RWPE2 (cell line): ENCODE results near the gene VWC2L.

Experiments used
- ATAC-seq: fragments of 200-7000 bp; cut with Tn5 transposase; 3 replicates; pipeline ENCODE4 v1.9.1; 2021; ENCODE audit warnings: low read depth
- DNase-seq: peaks from one replicate; pipeline ENCODE4 v3.0.0-alpha.2; 2020; ENCODE audit warnings: low spot score
- H3K27ac ChIP-seq: fragments of 450-650 bp; 2 replicates; pipeline ENCODE4 v1.5.1; 2017; ENCODE audit warnings: mild to moderate bottlenecking; ENCODE audit not compliant: poor library complexity, severe bottlenecking
- H3K27me3 ChIP-seq: fragments of 250-450 bp; sonication (Bioruptor Pico); 2 replicates; pipeline ENCODE4 v1.5.1; 2021; ENCODE audit warnings: mild to moderate bottlenecking, moderate library complexity; ENCODE audit not compliant: insufficient read depth, poor library complexity, severe bottlenecking
- H3K36me3 ChIP-seq: fragments of 250-450 bp; sonication (Bioruptor Pico); 2 replicates; pipeline ENCODE4 v1.5.1; 2020; ENCODE audit warnings: low read depth, mild to moderate bottlenecking, moderate library complexity
- H3K4me1 ChIP-seq: fragments of 250-450 bp; sonication (Bioruptor Pico); 2 replicates; pipeline ENCODE4 v1.5.1; 2021; ENCODE audit warnings: mild to moderate bottlenecking, moderate library complexity; ENCODE audit not compliant: insufficient read depth, poor library complexity, severe bottlenecking
- H3K4me3 ChIP-seq: fragments of 250-450 bp; sonication (Bioruptor Pico); 2 replicates; pipeline ENCODE4 v1.5.1; 2021; ENCODE audit warnings: mild to moderate bottlenecking, moderate library complexity; ENCODE audit not compliant: severe bottlenecking
- H3K9me3 ChIP-seq: fragments of 250-450 bp; sonication (Bioruptor Pico); 2 replicates; pipeline ENCODE4 v1.5.1; 2021; ENCODE audit warnings: mild to moderate bottlenecking, moderate library complexity; ENCODE audit not compliant: severe bottlenecking
- TF ChIP-seq, protein P1 (sequence below): fragments of 450-650 bp; IDR thresholded peaks from one replicate; pipeline ENCODE4 v1.5.1; 2017; ENCODE audit warnings: mild to moderate bottlenecking, moderate library complexity; ENCODE audit not compliant: poor library complexity, severe bottlenecking

Gene VWC2L

DNA sequence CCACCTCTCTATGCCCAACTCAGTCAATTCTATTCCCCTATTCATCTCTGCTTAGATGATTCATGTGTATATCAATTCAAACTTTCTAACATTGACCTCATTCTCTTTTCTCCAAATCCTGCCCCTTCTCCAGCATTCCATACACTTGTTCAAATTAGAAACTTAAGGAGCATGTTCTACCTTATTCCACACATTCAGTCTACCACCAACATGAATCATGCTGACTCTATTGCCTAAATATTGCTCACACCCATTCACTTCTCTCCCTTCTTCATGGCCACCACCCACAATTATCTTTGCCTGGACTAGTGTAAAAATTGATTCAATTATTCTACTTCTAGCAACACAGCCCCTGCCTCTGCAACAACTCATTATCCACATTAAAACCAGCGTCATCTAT lies 147.5 kb downstream of the VWC2L start:
- no peaks in the 10 kb centered on the region for H3K36me3 ChIP-seq
- H3K27ac ChIP-seq, result no peak overlapping the region
- TF ChIP-seq, protein P1, sequence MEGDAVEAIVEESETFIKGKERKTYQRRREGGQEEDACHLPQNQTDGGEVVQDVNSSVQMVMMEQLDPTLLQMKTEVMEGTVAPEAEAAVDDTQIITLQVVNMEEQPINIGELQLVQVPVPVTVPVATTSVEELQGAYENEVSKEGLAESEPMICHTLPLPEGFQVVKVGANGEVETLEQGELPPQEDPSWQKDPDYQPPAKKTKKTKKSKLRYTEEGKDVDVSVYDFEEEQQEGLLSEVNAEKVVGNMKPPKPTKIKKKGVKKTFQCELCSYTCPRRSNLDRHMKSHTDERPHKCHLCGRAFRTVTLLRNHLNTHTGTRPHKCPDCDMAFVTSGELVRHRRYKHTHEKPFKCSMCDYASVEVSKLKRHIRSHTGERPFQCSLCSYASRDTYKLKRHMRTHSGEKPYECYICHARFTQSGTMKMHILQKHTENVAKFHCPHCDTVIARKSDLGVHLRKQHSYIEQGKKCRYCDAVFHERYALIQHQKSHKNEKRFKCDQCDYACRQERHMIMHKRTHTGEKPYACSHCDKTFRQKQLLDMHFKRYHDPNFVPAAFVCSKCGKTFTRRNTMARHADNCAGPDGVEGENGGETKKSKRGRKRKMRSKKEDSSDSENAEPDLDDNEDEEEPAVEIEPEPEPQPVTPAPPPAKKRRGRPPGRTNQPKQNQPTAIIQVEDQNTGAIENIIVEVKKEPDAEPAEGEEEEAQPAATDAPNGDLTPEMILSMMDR, result no peak
- DNase-seq (no peak), ATAC-seq (no peak)
- no peak overlapping the region for H3K4me3 ChIP-seq
- H3K27me3 ChIP-seq, result no peaks in the 10 kb centered on the region
- H3K9me3 ChIP-seq, result no peaks in the 10 kb centered on the region
- H3K4me1 ChIP-seq, result peaks cover 4% of the 10 kb centered on the region

DNA sequence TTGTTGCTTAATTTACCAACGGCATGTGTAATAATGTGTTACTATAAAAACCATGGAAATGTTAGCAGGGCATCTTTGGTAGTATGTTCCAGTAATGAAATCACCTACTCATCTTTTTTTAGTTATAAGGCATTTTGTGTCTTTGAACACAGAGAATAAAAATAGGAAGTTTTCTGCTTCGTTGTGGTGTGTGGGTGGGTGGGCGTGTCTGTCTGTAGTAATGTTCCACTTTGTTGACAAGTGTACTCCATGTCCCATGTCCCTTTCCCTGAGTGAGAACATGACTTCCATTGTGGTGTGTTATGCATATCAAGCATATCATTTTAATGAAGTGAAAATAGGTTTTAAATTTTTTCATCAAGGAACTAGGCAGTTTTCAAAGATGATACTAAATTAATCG lies 149.3 kb downstream of the VWC2L start:
- no peaks in the 10 kb centered on the region for H3K27me3 ChIP-seq
- no peak overlapping the region for H3K4me3 ChIP-seq
- no peaks in the 10 kb centered on the region for H3K36me3 ChIP-seq
- DNase-seq (no peak), ATAC-seq (no peak)
- no peak overlapping the region for H3K27ac ChIP-seq
- peaks cover 4% of the 10 kb centered on the region for H3K4me1 ChIP-seq
- no peaks in the 10 kb centered on the region for H3K9me3 ChIP-seq
- TF ChIP-seq, protein P1, result no peak

DNA sequence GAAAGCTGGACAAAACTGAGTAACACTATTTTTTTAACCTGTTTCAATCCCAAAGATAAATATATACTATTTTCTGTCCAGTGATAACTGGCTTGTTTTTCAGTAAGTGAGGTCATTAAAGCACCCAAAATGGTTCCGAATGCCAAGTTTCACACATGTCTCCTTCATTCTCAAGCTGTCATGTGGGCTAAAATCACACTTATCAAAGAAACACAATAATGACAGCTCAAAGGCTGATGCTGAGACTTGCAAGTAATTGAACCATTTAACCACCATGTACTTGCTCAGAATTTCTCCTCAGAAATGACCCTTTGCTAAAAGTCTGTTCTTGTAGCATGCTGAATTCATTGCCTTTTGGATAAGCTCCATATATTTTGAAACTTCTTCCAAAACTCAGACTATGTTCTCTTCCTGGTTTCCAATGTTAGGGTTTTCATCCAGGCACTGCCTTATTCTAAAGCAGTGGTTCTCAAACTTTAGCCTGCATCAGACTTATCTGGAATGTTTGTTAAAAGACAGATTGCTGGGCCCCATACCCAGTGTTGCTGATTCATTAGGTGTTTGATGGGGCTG lies 149.8 kb downstream of the VWC2L start:
- Histone ChIP-seq H3K4me1 (peaks cover 4% of the 10 kb centered on the region), H3K27ac (no peak overlapping the region), H3K27me3 (no peaks in the 10 kb centered on the region), H3K4me3 (no peak overlapping the region), H3K9me3 (no peaks in the 10 kb centered on the region), H3K36me3 (no peaks in the 10 kb centered on the region)
- DNase-seq, result no peak
- no peak for ATAC-seq
- TF ChIP-seq, protein P1, result no peak

DNA sequence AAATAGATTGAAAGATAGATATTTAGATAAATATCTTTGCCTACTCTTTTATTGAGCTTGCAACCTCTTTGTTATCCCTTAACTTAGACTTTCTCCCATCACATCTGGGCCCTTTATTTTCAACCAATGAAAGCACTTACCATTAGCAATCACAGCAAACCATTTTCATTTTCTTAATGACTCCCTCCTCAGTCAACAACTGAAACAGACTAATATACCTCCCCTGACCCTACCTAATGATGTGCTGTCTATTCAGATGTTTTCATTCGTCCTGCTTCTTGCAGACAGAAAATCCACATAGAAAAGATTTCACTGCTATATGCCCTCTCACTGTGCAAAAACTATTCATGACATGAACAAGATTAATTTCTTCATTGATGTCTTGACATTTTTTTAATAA lies 154.4 kb downstream of the VWC2L start:
- Histone ChIP-seq H3K4me1 (no peaks in the 10 kb centered on the region), H3K27me3 (no peaks in the 10 kb centered on the region), H3K9me3 (no peaks in the 10 kb centered on the region), H3K4me3 (no peak overlapping the region), H3K27ac (no peak overlapping the region), H3K36me3 (no peaks in the 10 kb centered on the region)
- DNase-seq (no peak), ATAC-seq (no peak)
- TF ChIP-seq, protein P1, result no peak

DNA sequence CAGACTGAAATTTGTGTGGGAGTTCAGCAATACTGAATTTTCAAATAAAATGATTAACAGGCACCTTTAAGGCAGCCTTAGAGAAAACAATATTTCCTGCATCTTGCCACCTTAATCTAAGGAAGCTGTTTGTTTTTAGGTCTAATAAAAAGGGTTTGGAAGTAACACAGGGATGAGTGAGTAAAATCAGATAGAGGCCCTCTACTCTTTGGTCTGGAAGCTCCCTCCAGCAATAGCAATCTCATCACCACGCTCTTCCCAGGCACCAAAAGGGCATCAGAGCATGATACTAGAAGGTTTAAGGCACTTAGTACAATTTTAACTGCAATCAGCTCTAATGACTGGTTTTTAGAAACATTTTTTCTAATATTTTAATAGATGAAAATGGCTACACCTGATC lies 155.6 kb downstream of the VWC2L start:
- Histone ChIP-seq H3K27ac (no peak overlapping the region), H3K27me3 (no peaks in the 10 kb centered on the region), H3K9me3 (no peaks in the 10 kb centered on the region), H3K4me1 (no peaks in the 10 kb centered on the region), H3K4me3 (no peak overlapping the region), H3K36me3 (no peaks in the 10 kb centered on the region)
- DNase-seq (no peak), ATAC-seq (no peak)
- TF ChIP-seq, protein P1, result no peak
